ENCODE data around the gene C19orf25.

The C19orf25 gene

DNA sequence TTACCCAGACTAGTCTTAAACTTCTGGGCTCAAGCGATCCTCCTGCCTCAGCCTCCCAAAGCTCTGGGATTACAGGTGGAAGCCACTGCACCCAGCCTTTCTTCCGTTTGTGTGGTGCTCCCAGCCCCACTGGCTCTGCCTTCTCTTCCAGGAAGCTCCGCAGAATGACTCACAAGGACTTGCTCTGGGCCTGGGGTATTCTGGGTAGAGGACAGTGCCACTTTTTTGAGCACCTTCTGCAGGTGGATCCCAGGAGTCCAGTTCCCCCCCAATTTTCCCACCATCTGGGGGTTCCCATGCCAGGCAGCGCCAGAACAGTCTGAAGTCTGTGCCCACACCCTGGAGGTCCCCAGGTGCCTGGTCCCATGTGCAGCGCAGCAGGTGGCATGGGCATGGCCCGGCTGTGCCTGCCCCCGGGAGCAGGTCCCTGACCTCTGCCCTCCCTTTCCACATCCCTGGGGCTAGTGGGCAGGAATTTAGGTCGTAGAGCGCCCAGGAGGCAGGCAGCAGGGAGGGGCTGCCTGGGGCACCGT, 13.5 kb upstream of the C19orf25 start:
- DNase-seq (ENCODE audit: low read depth in 1 of 2, low spot score in 1 of 2) = no peak
- TF ChIP-seq, protein P1, sequence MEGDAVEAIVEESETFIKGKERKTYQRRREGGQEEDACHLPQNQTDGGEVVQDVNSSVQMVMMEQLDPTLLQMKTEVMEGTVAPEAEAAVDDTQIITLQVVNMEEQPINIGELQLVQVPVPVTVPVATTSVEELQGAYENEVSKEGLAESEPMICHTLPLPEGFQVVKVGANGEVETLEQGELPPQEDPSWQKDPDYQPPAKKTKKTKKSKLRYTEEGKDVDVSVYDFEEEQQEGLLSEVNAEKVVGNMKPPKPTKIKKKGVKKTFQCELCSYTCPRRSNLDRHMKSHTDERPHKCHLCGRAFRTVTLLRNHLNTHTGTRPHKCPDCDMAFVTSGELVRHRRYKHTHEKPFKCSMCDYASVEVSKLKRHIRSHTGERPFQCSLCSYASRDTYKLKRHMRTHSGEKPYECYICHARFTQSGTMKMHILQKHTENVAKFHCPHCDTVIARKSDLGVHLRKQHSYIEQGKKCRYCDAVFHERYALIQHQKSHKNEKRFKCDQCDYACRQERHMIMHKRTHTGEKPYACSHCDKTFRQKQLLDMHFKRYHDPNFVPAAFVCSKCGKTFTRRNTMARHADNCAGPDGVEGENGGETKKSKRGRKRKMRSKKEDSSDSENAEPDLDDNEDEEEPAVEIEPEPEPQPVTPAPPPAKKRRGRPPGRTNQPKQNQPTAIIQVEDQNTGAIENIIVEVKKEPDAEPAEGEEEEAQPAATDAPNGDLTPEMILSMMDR (IDR thresholded peaks at IDR 0.05; ENCODE audit: insufficient read depth, low read length) = no peak
- peaks cover 8% of the 10 kb centered on the region for H3K27me3 ChIP-seq (ENCODE audit: insufficient read depth, poor library complexity, severe bottlenecking)
- no peak overlapping the region for H3K27ac ChIP-seq (replicated peaks)
- H3K4me3 ChIP-seq (replicated peaks; ENCODE audit: insufficient read depth, low read length) = no peak overlapping the region

DNA sequence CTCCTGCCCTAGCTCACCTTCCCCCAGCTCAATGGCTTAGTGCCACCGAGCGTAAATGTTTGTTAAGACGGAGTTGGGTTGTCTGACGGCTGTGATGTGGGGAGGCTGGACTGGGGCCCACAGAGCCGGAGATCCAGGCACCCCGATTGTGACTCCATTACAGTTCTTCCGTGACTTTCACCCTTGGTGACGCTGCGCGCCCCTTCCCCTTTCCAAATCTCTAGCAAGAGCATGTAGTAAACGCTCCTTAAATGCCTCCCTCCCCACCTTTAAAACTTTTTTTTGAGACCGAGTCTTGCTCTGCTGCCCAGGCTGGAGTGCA, 12.8 kb upstream of the C19orf25 start:
- Histone ChIP-seq H3K4me3 (replicated peaks; ENCODE audit: insufficient read depth, low read length) (no peak overlapping the region), H3K27me3 (ENCODE audit: insufficient read depth, poor library complexity, severe bottlenecking) (peaks cover 8% of the 10 kb centered on the region), H3K27ac (replicated peaks) (no peak overlapping the region)
- TF ChIP-seq, protein P2, sequence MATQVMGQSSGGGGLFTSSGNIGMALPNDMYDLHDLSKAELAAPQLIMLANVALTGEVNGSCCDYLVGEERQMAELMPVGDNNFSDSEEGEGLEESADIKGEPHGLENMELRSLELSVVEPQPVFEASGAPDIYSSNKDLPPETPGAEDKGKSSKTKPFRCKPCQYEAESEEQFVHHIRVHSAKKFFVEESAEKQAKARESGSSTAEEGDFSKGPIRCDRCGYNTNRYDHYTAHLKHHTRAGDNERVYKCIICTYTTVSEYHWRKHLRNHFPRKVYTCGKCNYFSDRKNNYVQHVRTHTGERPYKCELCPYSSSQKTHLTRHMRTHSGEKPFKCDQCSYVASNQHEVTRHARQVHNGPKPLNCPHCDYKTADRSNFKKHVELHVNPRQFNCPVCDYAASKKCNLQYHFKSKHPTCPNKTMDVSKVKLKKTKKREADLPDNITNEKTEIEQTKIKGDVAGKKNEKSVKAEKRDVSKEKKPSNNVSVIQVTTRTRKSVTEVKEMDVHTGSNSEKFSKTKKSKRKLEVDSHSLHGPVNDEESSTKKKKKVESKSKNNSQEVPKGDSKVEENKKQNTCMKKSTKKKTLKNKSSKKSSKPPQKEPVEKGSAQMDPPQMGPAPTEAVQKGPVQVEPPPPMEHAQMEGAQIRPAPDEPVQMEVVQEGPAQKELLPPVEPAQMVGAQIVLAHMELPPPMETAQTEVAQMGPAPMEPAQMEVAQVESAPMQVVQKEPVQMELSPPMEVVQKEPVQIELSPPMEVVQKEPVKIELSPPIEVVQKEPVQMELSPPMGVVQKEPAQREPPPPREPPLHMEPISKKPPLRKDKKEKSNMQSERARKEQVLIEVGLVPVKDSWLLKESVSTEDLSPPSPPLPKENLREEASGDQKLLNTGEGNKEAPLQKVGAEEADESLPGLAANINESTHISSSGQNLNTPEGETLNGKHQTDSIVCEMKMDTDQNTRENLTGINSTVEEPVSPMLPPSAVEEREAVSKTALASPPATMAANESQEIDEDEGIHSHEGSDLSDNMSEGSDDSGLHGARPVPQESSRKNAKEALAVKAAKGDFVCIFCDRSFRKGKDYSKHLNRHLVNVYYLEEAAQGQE (IDR thresholded peaks at IDR 0.05; ENCODE audit: insufficient replicate concordance, low read depth) = no peak
- no peak for TF ChIP-seq POLR2AphosphoS5 (IDR thresholded peaks at IDR 0.05; ENCODE audit: low read depth)
- TF ChIP-seq GABPA (IDR thresholded peaks at IDR 0.05; ENCODE audit: low read depth) = no peak
- TF ChIP-seq, protein P1 (IDR thresholded peaks at IDR 0.05; ENCODE audit: insufficient read depth, low read length) = no peak
- TF ChIP-seq SPI1 (IDR thresholded peaks at IDR 0.05; ENCODE audit: borderline replicate concordance, low read depth) = no peak
- no peak for DNase-seq (ENCODE audit: low read depth in 1 of 2, low spot score in 1 of 2)

DNA sequence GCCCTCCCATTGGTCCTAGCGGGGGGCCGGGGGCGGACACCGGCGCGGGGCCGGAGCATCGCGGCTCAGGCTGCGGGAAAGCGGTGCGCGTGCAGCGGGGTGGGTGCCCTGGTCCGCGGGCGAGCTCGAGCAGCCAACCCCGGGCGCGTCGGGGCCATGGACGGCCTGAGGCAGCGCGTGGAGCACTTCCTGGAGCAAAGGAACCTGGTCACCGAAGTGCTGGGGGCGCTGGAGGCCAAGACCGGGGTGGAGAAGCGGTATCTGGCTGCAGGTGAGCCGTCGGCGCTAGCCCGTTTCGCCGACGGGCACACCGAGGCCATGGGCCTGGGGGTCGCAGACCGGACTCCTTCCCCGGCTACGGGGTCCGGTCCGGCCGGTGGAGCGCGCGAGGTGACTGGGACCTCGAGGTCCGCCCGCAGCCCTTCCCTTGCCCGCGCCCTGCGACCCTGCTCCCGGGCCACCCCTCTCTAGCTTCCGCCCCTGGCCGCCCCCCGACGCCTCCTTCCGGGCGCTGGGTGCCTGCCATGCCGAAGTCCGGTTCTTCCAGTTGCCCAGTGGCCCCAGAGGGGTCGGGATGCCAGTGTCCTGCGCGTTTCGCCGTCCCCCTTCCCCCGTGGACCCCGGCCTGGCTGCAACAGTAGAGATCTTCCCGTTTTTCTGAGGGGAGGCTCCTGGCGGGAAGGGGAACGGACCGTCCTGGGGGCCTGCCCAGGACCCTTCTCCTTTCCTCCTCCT, 12.3 kb upstream of the C19orf25 start, which contains the start of gene REEP6:
Gene REEP6, plus strand, starts transcription at position 68 of the 735 bp plus-strand sequence. Its CDS starts 89 bp downstream, at position 157.
- peak within 1 kb of the TSS; percentile 40 for H3K4me3 ChIP-seq (replicated peaks; ENCODE audit: insufficient read depth, low read length)
- DNase-seq (ENCODE audit: low read depth in 1 of 2, low spot score in 1 of 2) = no peak
- H3K27ac ChIP-seq (replicated peaks) = peak within 1 kb of the TSS; percentile 54
- peaks cover 8% of the 10 kb centered on the region for H3K27me3 ChIP-seq (ENCODE audit: insufficient read depth, poor library complexity, severe bottlenecking)
- TF ChIP-seq GABPA (IDR thresholded peaks at IDR 0.05; ENCODE audit: low read depth) (no peak), SPI1 (IDR thresholded peaks at IDR 0.05; ENCODE audit: borderline replicate concordance, low read depth) (no peak), POLR2AphosphoS5 (IDR thresholded peaks at IDR 0.05; ENCODE audit: low read depth) (no peak)
- TF ChIP-seq, protein P1 (IDR thresholded peaks at IDR 0.05; ENCODE audit: insufficient read depth, low read length) = no peak
- TF ChIP-seq, protein P2 (IDR thresholded peaks at IDR 0.05; ENCODE audit: insufficient replicate concordance, low read depth) = no peak
